ENCODE measurements around the gene PHOSPHO1.
"Not testable (repeated sequence)": the region's sequence is repeated elsewhere in the genome, so short reads cannot be mapped to it uniquely, and the experiment has no call there.

The PHOSPHO1 gene

DNA sequence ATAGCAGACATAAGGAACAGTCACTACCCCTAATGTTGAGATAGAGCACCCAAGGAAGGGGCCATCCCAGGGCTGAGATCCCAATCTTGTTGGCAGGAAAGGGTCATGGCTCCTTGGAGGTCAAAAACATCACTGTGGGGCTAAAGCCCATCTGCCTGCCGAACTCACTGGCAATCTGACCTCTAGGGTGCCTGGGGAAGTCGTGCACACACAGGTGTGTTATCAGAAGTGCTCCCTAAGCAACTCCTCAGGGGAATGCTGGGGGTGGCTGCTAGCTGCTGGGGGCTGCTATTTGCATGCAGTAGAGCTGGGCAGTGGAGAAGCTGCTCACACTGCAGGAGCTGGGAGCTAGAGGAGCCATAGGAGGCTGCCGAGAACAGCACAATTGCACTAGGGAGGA is 47.5 kb upstream of the PHOSPHO1 start:
- Histone ChIP-seq H2AFZ (ENCODE audit: low read depth, low read length, severe bottlenecking) (no peak overlapping the region), H3K79me2 (ENCODE audit: insufficient read depth, low read length) (no peaks in the 10 kb centered on the region), H3F3A (ENCODE audit: insufficient read depth) (no peaks in the 10 kb centered on the region), H3K9me3 (ENCODE audit: insufficient read depth, low read length) (no peaks in the 10 kb centered on the region), H3K9ac (ENCODE audit: low read length) (no peak overlapping the region), H3K4me2 (ENCODE audit: low read depth, low read length, poor library complexity, severe bottlenecking) (no peak overlapping the region), H3K27ac (ENCODE audit: low read depth, low read length) (no peak overlapping the region), H4K20me1 (ENCODE audit: low read depth, low read length) (no peaks in the 10 kb centered on the region), H3K36me3 (ENCODE audit: low read length) (no peaks in the 10 kb centered on the region), H3K27me3 (ENCODE audit: low read length) (no peaks in the 10 kb centered on the region), H3K9me2 (replicated peaks; ENCODE audit: insufficient read depth, low read length) (no peaks in the 10 kb centered on the region), H3K4me3 (ENCODE audit: insufficient read depth, low read length, poor library complexity, severe bottlenecking) (no peak overlapping the region)
- no peak for TF ChIP-seq EZH2phosphoT487 (conservative IDR thresholded peaks at IDR 0.05; ENCODE audit: low read length)
- TF ChIP-seq, protein P1, sequence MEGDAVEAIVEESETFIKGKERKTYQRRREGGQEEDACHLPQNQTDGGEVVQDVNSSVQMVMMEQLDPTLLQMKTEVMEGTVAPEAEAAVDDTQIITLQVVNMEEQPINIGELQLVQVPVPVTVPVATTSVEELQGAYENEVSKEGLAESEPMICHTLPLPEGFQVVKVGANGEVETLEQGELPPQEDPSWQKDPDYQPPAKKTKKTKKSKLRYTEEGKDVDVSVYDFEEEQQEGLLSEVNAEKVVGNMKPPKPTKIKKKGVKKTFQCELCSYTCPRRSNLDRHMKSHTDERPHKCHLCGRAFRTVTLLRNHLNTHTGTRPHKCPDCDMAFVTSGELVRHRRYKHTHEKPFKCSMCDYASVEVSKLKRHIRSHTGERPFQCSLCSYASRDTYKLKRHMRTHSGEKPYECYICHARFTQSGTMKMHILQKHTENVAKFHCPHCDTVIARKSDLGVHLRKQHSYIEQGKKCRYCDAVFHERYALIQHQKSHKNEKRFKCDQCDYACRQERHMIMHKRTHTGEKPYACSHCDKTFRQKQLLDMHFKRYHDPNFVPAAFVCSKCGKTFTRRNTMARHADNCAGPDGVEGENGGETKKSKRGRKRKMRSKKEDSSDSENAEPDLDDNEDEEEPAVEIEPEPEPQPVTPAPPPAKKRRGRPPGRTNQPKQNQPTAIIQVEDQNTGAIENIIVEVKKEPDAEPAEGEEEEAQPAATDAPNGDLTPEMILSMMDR (IDR thresholded peaks at IDR 0.05; ENCODE audit: insufficient read depth, low read length, poor library complexity, severe bottlenecking): no peak

DNA sequence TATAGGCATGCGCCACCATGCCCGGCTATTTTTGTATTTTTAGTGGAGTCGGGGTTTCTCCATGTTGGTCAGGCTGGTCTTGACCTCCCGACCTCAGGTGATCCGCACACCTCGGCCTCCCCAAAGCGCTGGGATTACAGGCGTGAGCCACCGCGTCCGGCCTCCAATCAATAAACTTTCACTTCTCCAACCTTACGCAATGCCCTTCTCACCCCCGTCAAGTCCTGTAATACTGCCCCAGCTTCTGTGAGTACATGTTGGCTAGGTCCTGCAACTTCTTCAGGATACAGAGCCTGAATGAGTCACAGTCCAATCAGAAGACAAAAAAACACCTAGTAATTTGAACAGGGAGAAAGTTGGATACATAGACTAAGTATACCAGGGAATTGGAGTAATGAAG is 47.1 kb upstream of the PHOSPHO1 start:
- Histone ChIP-seq H3F3A (ENCODE audit: insufficient read depth) (no peaks in the 10 kb centered on the region), H3K27ac (ENCODE audit: low read depth, low read length) (no peak overlapping the region), H3K9me2 (replicated peaks; ENCODE audit: insufficient read depth, low read length) (no peaks in the 10 kb centered on the region), H3K79me2 (ENCODE audit: insufficient read depth, low read length) (no peaks in the 10 kb centered on the region), H3K4me2 (ENCODE audit: low read depth, low read length, poor library complexity, severe bottlenecking) (no peak overlapping the region), H3K9ac (ENCODE audit: low read length) (no peak overlapping the region), H3K4me3 (ENCODE audit: insufficient read depth, low read length, poor library complexity, severe bottlenecking) (no peak overlapping the region), H4K20me1 (ENCODE audit: low read depth, low read length) (no peaks in the 10 kb centered on the region), H3K9me3 (ENCODE audit: insufficient read depth, low read length) (no peaks in the 10 kb centered on the region), H3K36me3 (ENCODE audit: low read length) (no peaks in the 10 kb centered on the region), H2AFZ (ENCODE audit: low read depth, low read length, severe bottlenecking) (no peak overlapping the region), H3K27me3 (ENCODE audit: low read length) (no peaks in the 10 kb centered on the region)
- TF ChIP-seq EZH2phosphoT487 (conservative IDR thresholded peaks at IDR 0.05; ENCODE audit: low read length): no peak
- TF ChIP-seq, protein P1 (IDR thresholded peaks at IDR 0.05; ENCODE audit: insufficient read depth, low read length, poor library complexity, severe bottlenecking): no peak

DNA sequence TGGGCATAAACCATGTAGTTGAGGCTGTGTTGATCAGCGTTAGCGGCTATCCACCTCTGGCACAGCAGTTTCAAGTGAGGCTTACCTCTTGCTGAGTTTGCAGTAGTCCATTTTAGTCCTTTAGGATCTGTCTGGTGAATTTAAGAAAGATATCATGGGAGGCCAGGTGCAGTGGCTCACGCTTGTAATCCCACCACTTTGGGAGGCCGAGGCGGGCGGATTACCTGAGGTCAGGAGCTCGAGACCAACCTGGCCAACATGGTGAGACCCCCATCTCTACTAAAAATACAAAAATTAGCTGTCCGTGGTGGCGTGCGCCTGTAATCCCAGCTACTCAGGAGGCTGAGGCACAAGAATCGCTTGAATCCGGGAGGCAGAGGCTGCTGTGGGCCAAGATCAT is 45.4 kb upstream of the PHOSPHO1 start:
- H3K27ac ChIP-seq (ENCODE audit: low read depth, low read length); H3K4me3 ChIP-seq (ENCODE audit: insufficient read depth, low read length, poor library complexity, severe bottlenecking); H3F3A ChIP-seq (ENCODE audit: insufficient read depth); H3K4me2 ChIP-seq (ENCODE audit: low read depth, low read length, poor library complexity, severe bottlenecking); H2AFZ ChIP-seq (ENCODE audit: low read depth, low read length, severe bottlenecking); H3K9me3 ChIP-seq (ENCODE audit: insufficient read depth, low read length); H3K36me3 ChIP-seq (ENCODE audit: low read length); H4K20me1 ChIP-seq (ENCODE audit: low read depth, low read length); H3K27me3 ChIP-seq (ENCODE audit: low read length); H3K9ac ChIP-seq (ENCODE audit: low read length); H3K9me2 ChIP-seq (replicated peaks; ENCODE audit: insufficient read depth, low read length); H3K79me2 ChIP-seq (ENCODE audit: insufficient read depth, low read length): not testable (repeated sequence)

DNA sequence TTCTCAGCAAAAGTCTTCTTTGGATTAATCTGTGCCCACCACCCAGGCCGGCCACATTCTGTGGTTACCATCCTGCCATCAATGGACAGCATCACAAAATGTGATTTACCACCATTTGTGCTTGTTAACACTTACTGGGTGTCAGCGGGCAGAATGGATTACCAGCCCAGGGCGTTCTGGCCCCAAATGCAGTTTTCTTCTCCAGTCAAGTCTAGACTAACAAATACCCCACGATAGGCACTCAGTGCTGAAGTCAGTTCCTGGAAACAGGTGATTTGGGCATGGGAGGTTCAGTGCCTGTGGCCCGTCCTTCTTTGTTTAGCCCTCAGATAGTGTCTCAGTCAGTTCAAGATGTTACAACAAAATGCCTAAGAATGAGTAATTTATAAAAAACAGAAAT is 38.8 kb upstream of the PHOSPHO1 start:
- Histone ChIP-seq H3K9ac (ENCODE audit: low read length) (no peak overlapping the region), H3K4me3 (ENCODE audit: insufficient read depth, low read length, poor library complexity, severe bottlenecking) (no peak overlapping the region), H2AFZ (ENCODE audit: low read depth, low read length, severe bottlenecking) (no peak overlapping the region), H3K27me3 (ENCODE audit: low read length) (no peaks in the 10 kb centered on the region), H3K9me3 (ENCODE audit: insufficient read depth, low read length) (no peaks in the 10 kb centered on the region), H4K20me1 (ENCODE audit: low read depth, low read length) (no peaks in the 10 kb centered on the region), H3K79me2 (ENCODE audit: insufficient read depth, low read length) (no peaks in the 10 kb centered on the region), H3F3A (ENCODE audit: insufficient read depth) (no peaks in the 10 kb centered on the region), H3K27ac (ENCODE audit: low read depth, low read length) (no peak overlapping the region), H3K4me2 (ENCODE audit: low read depth, low read length, poor library complexity, severe bottlenecking) (no peak overlapping the region), H3K36me3 (ENCODE audit: low read length) (no peaks in the 10 kb centered on the region), H3K9me2 (replicated peaks; ENCODE audit: insufficient read depth, low read length) (no peaks in the 10 kb centered on the region)
- no peak for TF ChIP-seq EZH2phosphoT487 (conservative IDR thresholded peaks at IDR 0.05; ENCODE audit: low read length)
- TF ChIP-seq, protein P1 (IDR thresholded peaks at IDR 0.05; ENCODE audit: insufficient read depth, low read length, poor library complexity, severe bottlenecking): no peak

All from SU-DHL-6 (cell line).